HepG2 (cell line): ENCODE measurements around the gene CCDC69. TPM values are rescaled to one million over a fixed set of nuclear protein-coding genes. Genes with fewer than 3 reads are reported as not detected.

ENCODE experiments used
- ARID5B ChIP-seq: IDR thresholded peaks from 2 replicates; pipeline ENCODE4 v1.4.0; 2020; ENCODE audit warnings: mild to moderate bottlenecking, missing genetic modification reagents
- CBX1 ChIP-seq: IDR thresholded peaks from one replicate; pipeline ENCODE4 v1.6.1; 2016; ENCODE audit warnings: antibody characterized with exemption, low read depth
- E2F5 ChIP-seq: sonication (generic); formaldehyde crosslinking; conservative IDR thresholded peaks from 2 replicates; pipeline ENCODE4 v1.4.0; 2020; ENCODE audit warnings: missing genetic modification reagents
- EED ChIP-seq: sonication (generic); formaldehyde crosslinking; IDR thresholded peaks from 2 replicates; pipeline ENCODE4 v1.5.0; 2020; ENCODE audit warnings: mild to moderate bottlenecking, missing genetic modification reagents
- HNF1B ChIP-seq: sonication (generic); formaldehyde crosslinking; IDR thresholded peaks from 2 replicates; pipeline ENCODE4 v1.5.1; 2020; ENCODE audit warnings: mild to moderate bottlenecking, moderate library complexity, missing genetic modification reagents
- MAFG ChIP-seq: sonication (generic); formaldehyde crosslinking; IDR thresholded peaks from 2 replicates; pipeline ENCODE4 v1.5.1; 2020; ENCODE audit warnings: mild to moderate bottlenecking, missing genetic modification reagents
- MBNL3 ChIP-seq: fragments of 250-450 bp; sonication (Bioruptor Pico); conservative IDR thresholded peaks from 2 replicates; pipeline ENCODE4 v1.8.0; 2022; ENCODE audit warnings: mild to moderate bottlenecking, inconsistent platforms
- MED8 ChIP-seq: sonication (generic); formaldehyde crosslinking; IDR thresholded peaks from 2 replicates; pipeline ENCODE4 v1.8.1; 2023; ENCODE audit warnings: mild to moderate bottlenecking, missing genetic modification reagents; ENCODE audit not compliant: insufficient replicate concordance
- MXD4 ChIP-seq: IDR thresholded peaks from 2 replicates; pipeline ENCODE4 v1.6.1; 2016; ENCODE audit warnings: mild to moderate bottlenecking, missing biosample characterization, missing genetic modification reagents
- POGK ChIP-seq: sonication (generic); formaldehyde crosslinking; conservative IDR thresholded peaks from 2 replicates; pipeline ENCODE4 v1.8.0; 2022; ENCODE audit warnings: mild to moderate bottlenecking, moderate library complexity, missing genetic modification reagents
- REL ChIP-seq: sonication (generic); formaldehyde crosslinking; conservative IDR thresholded peaks from 2 replicates; pipeline ENCODE4 v1.8.0; 2022; ENCODE audit warnings: mild to moderate bottlenecking, missing genetic modification reagents, moderate library complexity
- RELA ChIP-seq: sonication (generic); formaldehyde crosslinking; IDR thresholded peaks from 2 replicates; pipeline ENCODE4 v1.4.0; 2020; ENCODE audit warnings: missing genetic modification reagents
- SMAD1 ChIP-seq: sonication (generic); formaldehyde crosslinking; IDR thresholded peaks from 2 replicates; pipeline ENCODE4 v1.4.0; 2020; ENCODE audit warnings: missing genetic modification reagents, low read depth, mild to moderate bottlenecking, borderline replicate concordance
- SMC3 ChIP-seq: IDR thresholded peaks from 2 replicates; pipeline ENCODE4 v1.6.1; 2011; ENCODE audit warnings: low read length, improper control_type of control experiment
- ZFP62 ChIP-seq: sonication (generic); formaldehyde crosslinking; IDR thresholded peaks from 2 replicates; pipeline ENCODE4 v1.4.0; 2020; ENCODE audit warnings: missing genetic modification reagents
- ZNF468 ChIP-seq: sonication (generic); formaldehyde crosslinking; IDR thresholded peaks from 2 replicates; pipeline ENCODE4 v1.8.0; 2022; ENCODE audit warnings: mild to moderate bottlenecking, moderate library complexity, missing genetic modification reagents
- ZNF576 ChIP-seq: sonication (generic); formaldehyde crosslinking; IDR thresholded peaks from 2 replicates; pipeline ENCODE4 v1.4.0; 2020; ENCODE audit warnings: mild to moderate bottlenecking, missing genetic modification reagents
- ZNF607 ChIP-seq: sonication (generic); formaldehyde crosslinking; IDR thresholded peaks from 2 replicates; pipeline ENCODE4 v1.5.1; 2020; ENCODE audit warnings: missing genetic modification reagents, mild to moderate bottlenecking, borderline replicate concordance
- ZNF616 ChIP-seq: sonication (generic); formaldehyde crosslinking; IDR thresholded peaks from 2 replicates; pipeline ENCODE4 v1.5.0; 2020; ENCODE audit warnings: low read depth, mild to moderate bottlenecking, missing genetic modification reagents
- ZNF784 ChIP-seq: sonication (generic); formaldehyde crosslinking; IDR thresholded peaks from 2 replicates; pipeline ENCODE4 v1.5.1; 2020; ENCODE audit warnings: missing genetic modification reagents, mild to moderate bottlenecking, borderline replicate concordance
- ZNF878 ChIP-seq: sonication (generic); formaldehyde crosslinking; IDR thresholded peaks from 2 replicates; pipeline ENCODE4 v1.8.1; 2023; ENCODE audit warnings: mild to moderate bottlenecking, missing genetic modification reagents, moderate library complexity
- polyA plus RNA-seq, 8 experiments: library from polyadenylated mRNA; depleted of rRNA in 3 of 8; stranded (reverse) in 7 of 8; unstranded in 1 of 8; fragments of >200 nt; fragmentation: Illumina TruSeq in 4 of 8; extraction: Trizol in 4 of 8; gene quantifications; 2 replicates each; pipeline versions ENCODE4 v1.2.1 to v1.2.3, GENCODE V29; 2011 to 2016; ENCODE audit warnings: low read depth in 4 of 8, missing spikeins in 1 of 8, mixed read lengths in 1 of 8; ENCODE audit not compliant: insufficient read depth in 1 of 8
- total RNA-seq, 5 experiments: library from RNA; depleted of rRNA; stranded (reverse); fragments of >200 nt; fragmentation: Illumina TruSeq; extraction: Trizol; gene quantifications; 2 replicates each; pipeline ENCODE4 v1.2.3, GENCODE V29; 2016; ENCODE audit warnings: low read depth in 1 of 5

Gene CCDC69
- total and polyA plus RNA-seq, 2 of the 13 experiments (the other 11 are each of a cell fraction or from before 2014, with no cell fraction given) = 12.2 to 45.2 TPM

- TF ChIP-seq MED8 (CRISPR knock-in tag) = no peak
- TF ChIP-seq CBX1 = no peak
- peak; percentile 71 for TF ChIP-seq ARID5B (CRISPR knock-in tag)
- no peak for TF ChIP-seq ZNF468 (CRISPR knock-in tag)
- TF ChIP-seq MAFG (CRISPR knock-in tag) = no peak
- no peak for TF ChIP-seq MXD4 (CRISPR knock-in tag)
- TF ChIP-seq ZNF616 (CRISPR knock-in tag) = no peak
- TF ChIP-seq RELA (CRISPR knock-in tag) = no peak
- no peak for TF ChIP-seq ZNF784 (CRISPR knock-in tag)
- TF ChIP-seq ZNF607 (CRISPR knock-in tag) = no peak
- no peak for TF ChIP-seq E2F5 (CRISPR knock-in tag)
- no peak for TF ChIP-seq ZNF576 (CRISPR knock-in tag)
- TF ChIP-seq EED = no peak
- TF ChIP-seq POGK (CRISPR knock-in tag) = no peak
- no peak for TF ChIP-seq REL (CRISPR knock-in tag)
- TF ChIP-seq SMC3 = no peak
- no peak for TF ChIP-seq ZNF878
- no peak for TF ChIP-seq HNF1B (CRISPR knock-in tag)
- no peak for TF ChIP-seq SMAD1 (CRISPR knock-in tag)
- no peak for TF ChIP-seq ZFP62 (CRISPR knock-in tag)
- TF ChIP-seq MBNL3 = no peak
These were observed 68.0 kb downstream of the CCDC69 start (continued) for GRCh38 chr5:151155775-151156506.
